Neural cell (in vitro differentiated cells): ENCODE data around the gene CHP1.

Experiments used
- CTCF ChIP-seq: fragments of 450-650 bp; IDR thresholded peaks from 2 replicates; pipeline ENCODE4 v1.5.1; 2014; ENCODE audit warnings: antibody characterized with exemption, mild to moderate bottlenecking, moderate library complexity; ENCODE audit not compliant: poor library complexity, severe bottlenecking
- EZH2 ChIP-seq: fragments of 200-600, 300-800 bp; shearing (Covaris generic), sonication (generic); IDR thresholded peaks from 2 replicates; pipeline ENCODE4 v1.6.1; 2014; ENCODE audit warnings: antibody characterized with exemption, low read length, borderline replicate concordance, mild to moderate bottlenecking; ENCODE audit not compliant: insufficient read depth, poor library complexity, severe bottlenecking
- POLR2AphosphoS5 ChIP-seq: IDR thresholded peaks from 2 replicates; pipeline ENCODE4 v1.6.1; 2012
- RAD21 ChIP-seq: fragments of 450-650 bp; conservative IDR thresholded peaks from 2 replicates; pipeline ENCODE4 v1.6.1; 2014; ENCODE audit warnings: antibody characterized with exemption, mild to moderate bottlenecking, moderate library complexity
- TAF1 ChIP-seq: IDR thresholded peaks from 2 replicates; pipeline ENCODE4 v1.6.1; 2012; ENCODE audit warnings: low read depth

GRCh38 chr15:41279535-41280283, 48.6 kb downstream of the CHP1 start:
- TF ChIP-seq CTCF, result no peak
- TF ChIP-seq POLR2AphosphoS5, result no peak
- no peak for TF ChIP-seq TAF1
- no peak for TF ChIP-seq RAD21
- TF ChIP-seq EZH2, result no peak
